Effector memory CD8-positive, alpha-beta T cell (primary cell): ENCODE results near the gene HS6ST2.

Experiments
- ATAC-seq: fragments of 150-1000 bp; cut with Tn5 transposase; replicated peaks from 2 replicates; pipeline ENCODE4 v1.10.0; 2021; ENCODE audit warnings: mild to moderate bottlenecking, moderate library complexity
- DNase-seq, 3 experiments: peaks; one replicate each; pipeline ENCODE4 v3.0.0; 2021
- H3K27ac Mint-ChIP-seq, 2 donors: one replicate each; pipeline ENCODE4 v1.8.0; 2022; ENCODE audit warnings: mild to moderate bottlenecking in 2 of 2, mixed read lengths in 2 of 2, moderate library complexity in 2 of 2
- H3K27me3 Mint-ChIP-seq, 2 donors: one replicate each; pipeline ENCODE4 v1.8.0; 2022; ENCODE audit warnings: mixed read lengths in 2 of 2
- H3K36me3 Mint-ChIP-seq: one replicate; pipeline ENCODE4 v1.8.0; 2022; ENCODE audit warnings: mild to moderate bottlenecking, moderate library complexity, mixed read lengths; ENCODE audit not compliant: insufficient read depth
- H3K4me1 Mint-ChIP-seq, 2 donors: one replicate each; pipeline ENCODE4 v1.8.0; 2022; ENCODE audit warnings: low read depth in 2 of 2, mixed read lengths in 2 of 2
- H3K4me3 Mint-ChIP-seq, 2 donors: one replicate each; pipeline ENCODE4 v1.8.0; 2022; ENCODE audit warnings: mild to moderate bottlenecking in 2 of 2, mixed read lengths in 2 of 2, moderate library complexity in 2 of 2
- H3K9me3 Mint-ChIP-seq, 2 donors: one replicate each; pipeline ENCODE4 v1.8.0; 2022; ENCODE audit warnings: mixed read lengths in 2 of 2

HS6ST2 gene

DNA sequence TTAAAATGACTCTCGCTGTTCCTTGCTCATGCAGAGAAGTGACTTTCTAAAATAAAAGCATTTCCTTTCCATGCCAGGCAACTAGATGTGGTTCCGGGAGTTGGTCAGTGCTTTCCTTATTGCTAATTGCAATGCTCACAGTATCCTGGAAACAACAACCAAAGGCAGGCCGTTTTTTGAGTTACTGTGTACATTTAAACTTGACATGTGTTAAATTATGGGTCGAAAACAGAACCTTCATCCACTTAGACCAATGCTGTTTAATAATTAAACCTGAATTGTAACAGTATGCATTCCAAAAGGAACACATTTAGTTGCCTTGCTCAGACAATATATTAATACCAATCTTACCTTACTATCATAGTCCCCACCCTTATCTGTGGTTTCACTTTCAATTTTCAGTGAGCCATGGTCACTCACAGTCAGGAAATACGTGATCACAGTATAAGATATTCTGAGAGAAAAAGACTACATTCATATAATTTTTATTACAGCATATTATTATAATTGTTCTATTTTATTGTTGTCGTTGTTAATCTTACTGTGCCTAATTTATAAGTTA is 102.6 kb downstream of the HS6ST2 start:
- Mint-ChIP-seq H3K4me1 (peaks cover 9 to 15% of the 10 kb centered on the region in 2 donors), H3K27ac (peak overlapping the region in 1 of 2 donors; percentile 25), H3K4me3 (peak overlapping the region in 1 of 2 donors; percentile 38), H3K9me3 (peaks cover 0 to 3% of the 10 kb centered on the region in 2 donors), H3K36me3 (no peaks in the 10 kb centered on the region), H3K27me3 (no peaks in the 10 kb centered on the region)
- no peak for ATAC-seq
- DNase-seq: no peak

DNA sequence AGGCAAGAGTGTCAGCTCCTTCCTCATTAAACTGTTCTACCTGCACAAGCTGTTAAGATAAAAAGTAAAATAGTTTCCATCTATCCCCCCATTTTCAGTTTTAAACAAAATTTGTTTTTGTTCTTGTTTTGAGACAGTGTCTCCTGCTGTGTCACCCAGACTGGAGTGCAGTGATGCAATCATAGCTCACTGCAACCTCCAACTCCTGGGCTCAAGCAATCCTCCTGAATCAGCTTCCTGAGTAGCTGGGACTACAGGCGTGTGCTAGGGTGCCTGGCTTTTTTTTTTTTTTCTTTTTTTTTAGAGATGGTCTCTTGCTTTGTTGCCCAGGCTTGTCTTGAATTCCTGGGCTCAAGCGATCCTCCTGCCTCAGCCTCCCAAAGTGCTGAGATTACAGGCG is 105.4 kb downstream of the HS6ST2 start:
- DNase-seq: no peak
- Mint-ChIP-seq H3K4me1 (peaks cover 0 to 3% of the 10 kb centered on the region in 2 donors), H3K27me3 (no peaks in the 10 kb centered on the region)

DNA sequence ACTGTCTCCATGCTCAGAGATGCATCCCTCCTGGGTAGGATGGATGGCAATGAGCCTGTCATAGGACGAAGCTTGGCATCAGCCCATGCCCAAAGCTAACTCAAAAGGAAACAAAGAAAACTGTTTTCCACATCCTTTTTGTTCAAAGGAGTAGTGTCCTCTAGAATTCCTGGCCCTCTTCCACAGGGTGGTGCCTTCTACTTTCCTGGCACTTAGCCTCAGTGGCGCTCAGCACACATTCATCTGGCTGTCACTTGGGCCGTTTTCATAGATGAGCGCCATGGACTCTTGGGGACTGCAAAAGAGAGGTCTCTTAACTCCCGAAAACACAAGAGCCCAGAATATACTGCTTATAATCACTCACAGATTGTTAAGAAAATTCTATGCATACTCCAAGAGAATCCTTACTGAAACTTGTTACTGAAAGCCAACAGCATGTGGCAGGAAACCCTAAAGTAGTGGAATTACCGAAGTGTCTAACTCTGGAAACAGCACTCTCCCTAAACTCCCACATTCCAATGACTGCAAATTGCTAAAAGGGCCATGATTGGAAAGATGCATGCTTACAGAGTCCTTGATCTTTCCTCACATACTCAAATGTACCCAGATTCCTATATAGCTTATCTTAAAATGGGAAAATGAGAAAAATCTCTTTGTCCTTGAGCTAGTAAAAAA is 110.0 kb downstream of the HS6ST2 start:
- Mint-ChIP-seq H3K4me1 (no peaks in the 10 kb centered on the region), H3K27me3 (peaks cover 6 to 9% of the 10 kb centered on the region in 2 donors), H3K9me3 (no peaks in the 10 kb centered on the region), H3K27ac (no peak overlapping the region), H3K4me3 (no peak overlapping the region), H3K36me3 (no peaks in the 10 kb centered on the region)
- no peak for DNase-seq
- no peak for ATAC-seq

More for the DNA sequence above, 105.4 kb downstream of the HS6ST2 start:
- no peaks in the 10 kb centered on the region for H3K36me3 Mint-ChIP-seq
- H3K4me3 Mint-ChIP-seq: no peak overlapping the region
- H3K27ac Mint-ChIP-seq: no peak overlapping the region
- ATAC-seq: no peak
- peaks cover 0 to 3% of the 10 kb centered on the region in 2 donors for H3K9me3 Mint-ChIP-seq

DNA sequence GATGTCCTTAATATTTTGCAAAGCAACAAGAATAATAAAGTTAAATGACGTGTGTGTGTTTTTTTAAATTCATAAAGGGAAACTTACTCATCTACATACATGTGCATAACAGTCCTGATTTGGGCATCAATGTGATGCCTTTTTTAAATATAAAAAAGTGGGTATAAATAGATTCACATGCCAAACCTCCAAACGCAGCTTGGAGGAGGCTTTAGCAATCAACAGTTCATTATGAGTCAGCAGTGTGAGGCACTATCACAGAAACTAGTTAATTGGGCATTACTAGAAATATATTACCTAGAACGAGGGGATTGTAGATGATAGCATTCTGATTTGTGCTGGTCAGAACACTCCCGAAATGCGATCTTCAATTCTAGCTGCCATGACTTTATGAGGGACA is 115.1 kb downstream of the HS6ST2 start:
- Mint-ChIP-seq H3K27me3 (peaks cover 6 to 9% of the 10 kb centered on the region in 2 donors), H3K27ac (no peak overlapping the region), H3K9me3 (no peaks in the 10 kb centered on the region), H3K4me1 (no peaks in the 10 kb centered on the region), H3K36me3 (no peaks in the 10 kb centered on the region), H3K4me3 (no peak overlapping the region)
- ATAC-seq (no peak), DNase-seq (no peak)

DNA sequence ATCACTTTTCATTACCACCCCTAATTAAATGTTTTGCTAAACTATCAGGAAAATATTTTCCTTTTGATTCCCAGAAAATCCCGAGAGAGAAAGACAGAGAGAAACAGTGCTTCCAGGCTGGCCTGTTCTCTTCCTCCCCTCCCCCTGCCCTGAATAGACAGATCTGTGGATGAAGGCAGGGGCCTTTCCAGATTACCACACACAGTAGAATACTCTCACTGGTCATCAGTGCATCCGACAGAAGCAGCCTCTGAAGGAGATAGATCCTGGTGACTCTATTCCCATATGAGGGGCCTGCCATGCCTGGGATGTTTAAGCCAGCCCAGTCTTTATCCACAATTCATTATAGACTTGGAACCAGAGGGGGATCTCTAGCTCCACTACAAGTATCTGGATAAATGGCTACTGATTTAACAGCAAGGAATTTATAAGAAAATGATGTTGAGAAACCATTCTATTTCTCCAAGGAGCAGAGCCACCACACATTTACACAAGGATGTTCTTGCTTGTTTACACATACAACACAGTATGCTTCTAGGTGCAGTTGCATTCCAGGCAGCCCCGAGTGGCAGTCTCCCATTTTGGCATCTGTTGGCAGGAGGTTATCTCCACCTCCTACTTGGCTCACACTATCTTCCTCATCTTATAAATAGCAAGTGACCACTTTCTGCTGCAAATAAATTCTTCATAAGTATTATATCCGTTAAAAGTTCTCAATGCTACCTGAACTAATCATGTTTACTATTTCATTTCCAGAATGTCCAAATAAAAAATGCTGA is 115.8 kb downstream of the HS6ST2 start:
- Mint-ChIP-seq H3K4me3 (no peak overlapping the region), H3K9me3 (no peaks in the 10 kb centered on the region), H3K4me1 (no peaks in the 10 kb centered on the region), H3K27ac (no peak overlapping the region), H3K27me3 (peaks cover 6 to 7% of the 10 kb centered on the region in 2 donors), H3K36me3 (no peaks in the 10 kb centered on the region)
- no peak for DNase-seq
- no peak for ATAC-seq

DNA sequence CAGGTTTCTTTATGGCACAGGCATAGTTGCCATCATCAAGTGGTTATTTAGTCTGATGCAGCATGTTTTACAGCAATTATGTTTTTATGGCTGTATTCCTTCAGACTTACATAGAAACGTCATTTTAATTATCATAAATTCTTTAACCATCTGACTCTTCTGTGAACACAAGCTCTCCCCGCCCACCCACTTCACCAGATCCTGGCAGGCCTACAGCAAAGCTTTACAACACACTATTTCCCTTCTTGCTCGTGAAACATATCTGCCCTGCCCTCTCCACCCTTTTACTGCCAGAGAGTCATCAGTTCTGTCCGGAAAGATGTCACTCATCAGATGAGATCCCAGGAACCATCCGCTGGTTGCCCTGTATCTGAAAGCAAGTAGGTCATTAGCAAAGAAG is 120.5 kb downstream of the HS6ST2 start:
- H3K4me3 Mint-ChIP-seq: no peak overlapping the region
- H3K4me1 Mint-ChIP-seq: no peaks in the 10 kb centered on the region
- no peak overlapping the region for H3K27ac Mint-ChIP-seq
- no peaks in the 10 kb centered on the region for H3K36me3 Mint-ChIP-seq
- H3K27me3 Mint-ChIP-seq: no peaks in the 10 kb centered on the region
- ATAC-seq (no peak), DNase-seq (no peak)
- no peaks in the 10 kb centered on the region for H3K9me3 Mint-ChIP-seq

DNA sequence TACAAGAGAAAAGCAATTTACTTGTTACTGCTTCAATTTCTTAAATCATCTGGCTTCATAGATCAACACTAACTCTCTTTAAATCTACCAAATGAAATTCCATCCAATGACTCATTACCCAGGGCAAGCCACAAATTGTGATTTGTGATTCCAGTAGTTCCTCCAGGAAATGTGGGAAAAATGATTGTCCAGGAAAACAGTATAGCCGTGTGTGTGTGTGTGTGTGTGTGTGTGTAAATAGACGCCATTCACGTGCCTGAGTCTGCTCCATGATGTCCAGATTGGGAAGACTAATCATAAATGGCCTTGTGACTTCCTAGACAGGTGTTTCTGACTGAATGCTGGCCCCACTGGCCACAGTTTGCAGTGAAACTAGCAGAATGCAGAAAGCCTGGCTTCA is 121.3 kb downstream of the HS6ST2 start:
- DNase-seq: no peak
- Mint-ChIP-seq H3K27me3 (no peaks in the 10 kb centered on the region), H3K27ac (no peak overlapping the region), H3K9me3 (no peaks in the 10 kb centered on the region), H3K36me3 (no peaks in the 10 kb centered on the region), H3K4me1 (no peaks in the 10 kb centered on the region), H3K4me3 (no peak overlapping the region)
- ATAC-seq: no peak

DNA sequence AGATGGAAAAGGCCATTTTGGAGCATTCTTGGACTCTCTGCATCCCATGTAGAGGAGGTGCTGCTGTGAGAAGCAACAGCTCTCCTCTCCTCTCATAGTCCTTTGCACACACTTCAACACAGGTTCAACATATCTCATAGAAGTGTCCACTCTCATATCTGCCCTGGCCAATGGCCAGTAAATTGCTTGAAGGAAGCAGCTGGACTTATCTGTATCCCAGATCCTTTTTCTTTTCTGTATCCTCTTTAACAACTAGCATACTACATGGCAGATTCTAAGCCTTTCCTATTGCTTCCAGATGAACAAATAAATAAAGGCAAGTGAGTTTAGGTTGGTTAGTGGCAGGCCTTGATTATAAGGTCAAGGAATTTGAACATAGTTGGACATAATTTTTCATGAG is 122.0 kb downstream of the HS6ST2 start:
- Mint-ChIP-seq H3K9me3 (no peaks in the 10 kb centered on the region), H3K36me3 (no peaks in the 10 kb centered on the region), H3K27me3 (no peaks in the 10 kb centered on the region), H3K27ac (no peak overlapping the region), H3K4me3 (no peak overlapping the region), H3K4me1 (no peaks in the 10 kb centered on the region)
- no peak for ATAC-seq
- no peak for DNase-seq

DNA sequence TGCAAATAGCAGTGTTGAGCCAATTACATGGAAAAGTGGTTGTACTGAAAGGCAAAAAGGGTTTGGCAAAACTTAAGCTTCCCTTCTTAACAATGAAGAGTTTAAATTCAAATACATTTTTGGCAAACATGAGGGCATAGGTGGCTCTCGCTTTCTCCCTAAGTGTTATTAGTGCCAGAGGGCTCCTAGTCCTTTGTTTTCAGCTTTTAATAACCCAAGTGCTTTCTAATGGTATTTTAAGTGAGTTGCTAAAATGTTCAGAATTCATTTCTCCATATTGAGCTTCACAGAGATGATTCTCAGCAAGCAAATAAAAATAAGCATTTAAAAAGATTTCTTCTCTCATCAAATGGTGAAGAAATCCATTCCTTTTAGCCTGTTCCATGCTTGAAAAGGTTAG is 123.7 kb downstream of the HS6ST2 start:
- H3K27me3 Mint-ChIP-seq: no peaks in the 10 kb centered on the region
- no peak overlapping the region for H3K27ac Mint-ChIP-seq
- DNase-seq: no peak
- H3K4me1 Mint-ChIP-seq: no peaks in the 10 kb centered on the region
- ATAC-seq: no peak
- H3K4me3 Mint-ChIP-seq: no peak overlapping the region
- H3K9me3 Mint-ChIP-seq: no peaks in the 10 kb centered on the region
- no peaks in the 10 kb centered on the region for H3K36me3 Mint-ChIP-seq

DNA sequence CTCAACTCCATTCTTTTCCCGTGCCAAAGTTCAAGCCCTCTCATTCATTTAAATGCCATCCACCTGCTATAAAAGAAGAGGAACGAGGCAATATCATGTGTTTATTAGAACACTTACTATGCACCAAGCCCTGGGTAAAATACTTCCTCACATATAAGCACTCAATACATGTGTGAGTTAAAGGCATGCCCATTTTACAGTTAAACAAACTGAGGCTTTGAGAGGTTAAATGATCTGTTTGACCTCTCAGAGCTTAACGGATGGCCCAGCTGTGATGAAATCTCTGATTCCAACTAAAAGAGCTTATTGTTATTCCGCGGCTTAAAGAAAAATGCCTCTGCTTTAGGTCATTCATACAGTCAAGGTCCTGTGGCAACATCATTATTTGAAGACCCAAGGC is 124.3 kb downstream of the HS6ST2 start:
- H3K36me3 Mint-ChIP-seq: no peaks in the 10 kb centered on the region
- ATAC-seq (no peak), DNase-seq (no peak)
- no peaks in the 10 kb centered on the region for H3K27me3 Mint-ChIP-seq
- H3K9me3 Mint-ChIP-seq: no peaks in the 10 kb centered on the region
- no peaks in the 10 kb centered on the region for H3K4me1 Mint-ChIP-seq
- H3K4me3 Mint-ChIP-seq: no peak overlapping the region
- H3K27ac Mint-ChIP-seq: no peak overlapping the region

DNA sequence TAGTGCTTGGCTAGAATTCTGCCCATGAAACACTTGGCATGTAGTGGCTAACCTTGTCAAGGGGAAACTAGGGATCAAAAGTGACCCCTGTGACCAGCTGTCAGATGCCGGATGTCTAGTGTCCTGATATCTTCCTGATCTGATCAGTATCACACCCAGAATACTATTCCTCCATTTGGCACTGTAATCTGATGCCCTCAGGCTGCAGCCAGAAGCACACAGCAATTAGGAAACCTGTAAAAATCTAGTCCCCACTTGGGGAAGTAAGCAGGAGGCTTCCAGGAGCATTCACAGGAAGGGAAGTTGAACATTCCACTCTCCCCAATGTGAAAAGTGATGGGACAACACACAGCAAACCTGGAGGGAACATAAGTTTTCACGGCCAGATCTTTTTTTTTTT is 125.1 kb downstream of the HS6ST2 start:
- Mint-ChIP-seq H3K27ac (no peak overlapping the region), H3K27me3 (no peaks in the 10 kb centered on the region), H3K36me3 (no peaks in the 10 kb centered on the region), H3K9me3 (no peaks in the 10 kb centered on the region), H3K4me1 (no peaks in the 10 kb centered on the region), H3K4me3 (no peak overlapping the region)
- ATAC-seq: no peak
- no peak for DNase-seq

DNA sequence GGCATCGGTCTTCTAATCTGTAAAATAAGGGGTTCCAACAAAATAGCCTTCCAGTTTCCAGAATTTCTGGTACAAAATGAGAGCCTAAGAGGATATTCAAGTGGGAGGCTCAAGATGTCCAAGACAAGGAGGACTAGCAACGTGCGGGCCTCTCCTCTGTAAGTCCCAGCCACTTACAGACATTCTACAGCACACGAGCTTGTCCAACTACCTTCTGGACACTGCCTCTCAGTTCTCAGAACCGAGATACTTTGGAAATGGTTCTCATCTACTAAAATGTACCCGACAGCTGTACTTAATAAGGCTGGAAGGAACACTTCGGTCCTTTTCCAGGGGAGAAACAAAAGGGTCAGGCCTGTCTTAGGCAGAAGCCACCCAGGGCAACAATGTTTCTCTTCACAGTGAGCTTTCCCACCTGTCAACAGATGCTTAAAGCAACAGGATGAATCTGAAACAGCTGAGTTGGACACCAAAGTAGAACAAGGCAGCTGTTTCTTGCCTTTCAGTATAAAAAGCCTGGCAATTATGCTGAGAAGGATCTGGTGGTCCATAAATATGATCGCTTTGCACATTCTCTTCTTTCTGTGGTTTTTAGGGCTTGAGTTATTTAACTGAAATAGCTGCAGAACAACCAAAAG is 127.0 kb downstream of the HS6ST2 start:
- Mint-ChIP-seq H3K9me3 (no peaks in the 10 kb centered on the region), H3K4me3 (no peak overlapping the region), H3K27me3 (no peaks in the 10 kb centered on the region), H3K27ac (no peak overlapping the region), H3K4me1 (no peaks in the 10 kb centered on the region), H3K36me3 (no peaks in the 10 kb centered on the region)
- ATAC-seq (no peak), DNase-seq (no peak)

DNA sequence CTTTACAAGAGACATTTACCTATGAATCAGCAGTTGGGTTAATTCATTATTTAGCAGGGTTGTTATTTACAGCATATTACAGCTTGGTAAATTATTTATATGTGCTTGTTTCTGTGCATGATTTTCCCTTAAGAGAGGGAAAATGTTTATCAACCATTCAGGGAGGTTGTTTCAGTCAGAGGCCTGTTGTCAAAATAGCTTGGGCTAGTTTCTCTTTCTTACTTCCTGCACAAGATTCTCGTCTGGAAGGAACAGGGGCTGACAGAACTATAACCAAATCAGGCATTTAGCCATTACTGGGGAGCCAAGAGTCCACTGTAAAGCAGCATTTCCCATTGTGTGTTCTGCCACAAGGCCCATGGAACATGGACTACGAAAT is 135.8 kb downstream of the HS6ST2 start:
- Mint-ChIP-seq H3K4me3 (no peak overlapping the region), H3K4me1 (peaks cover 0 to 3% of the 10 kb centered on the region in 2 donors), H3K36me3 (no peaks in the 10 kb centered on the region), H3K9me3 (no peaks in the 10 kb centered on the region), H3K27me3 (no peaks in the 10 kb centered on the region), H3K27ac (no peak overlapping the region)
- DNase-seq: no peak
- ATAC-seq: no peak
